ENCODE measurements around the gene PDCD1LG2. TPM values are rescaled to one million over a fixed set of nuclear protein-coding genes. Genes with fewer than 3 reads are reported as not detected.

PDCD1LG2 gene
- total RNA-seq, 1 experiment from 2014 or later = not detected

DNA sequence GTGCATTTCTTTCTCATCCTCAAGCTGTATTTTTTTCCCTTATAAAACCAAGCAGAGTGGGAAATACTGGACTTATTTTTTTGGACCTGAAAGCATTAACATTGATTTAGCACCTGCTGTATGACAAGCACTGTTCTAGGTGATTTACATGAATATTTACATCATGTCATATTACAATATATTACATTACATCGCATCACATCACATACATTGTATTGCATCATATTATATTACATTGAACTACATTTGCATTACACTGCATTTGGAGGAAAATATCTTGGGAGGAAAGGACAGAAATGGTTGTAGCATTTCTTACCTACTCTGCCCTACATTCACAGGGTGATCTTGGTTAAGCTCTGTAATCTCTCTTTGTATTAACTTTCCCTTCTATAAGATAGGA, 11.2 kb upstream of the PDCD1LG2 start:
- no peaks in the 10 kb centered on the region for H3K4me1 Mint-ChIP-seq (ENCODE audit: low read depth, unreplicated experiment)
- H3K27ac Mint-ChIP-seq (ENCODE audit: unreplicated experiment) = no peak overlapping the region
- no peak for DNase-seq
- TF ChIP-seq, protein P1, sequence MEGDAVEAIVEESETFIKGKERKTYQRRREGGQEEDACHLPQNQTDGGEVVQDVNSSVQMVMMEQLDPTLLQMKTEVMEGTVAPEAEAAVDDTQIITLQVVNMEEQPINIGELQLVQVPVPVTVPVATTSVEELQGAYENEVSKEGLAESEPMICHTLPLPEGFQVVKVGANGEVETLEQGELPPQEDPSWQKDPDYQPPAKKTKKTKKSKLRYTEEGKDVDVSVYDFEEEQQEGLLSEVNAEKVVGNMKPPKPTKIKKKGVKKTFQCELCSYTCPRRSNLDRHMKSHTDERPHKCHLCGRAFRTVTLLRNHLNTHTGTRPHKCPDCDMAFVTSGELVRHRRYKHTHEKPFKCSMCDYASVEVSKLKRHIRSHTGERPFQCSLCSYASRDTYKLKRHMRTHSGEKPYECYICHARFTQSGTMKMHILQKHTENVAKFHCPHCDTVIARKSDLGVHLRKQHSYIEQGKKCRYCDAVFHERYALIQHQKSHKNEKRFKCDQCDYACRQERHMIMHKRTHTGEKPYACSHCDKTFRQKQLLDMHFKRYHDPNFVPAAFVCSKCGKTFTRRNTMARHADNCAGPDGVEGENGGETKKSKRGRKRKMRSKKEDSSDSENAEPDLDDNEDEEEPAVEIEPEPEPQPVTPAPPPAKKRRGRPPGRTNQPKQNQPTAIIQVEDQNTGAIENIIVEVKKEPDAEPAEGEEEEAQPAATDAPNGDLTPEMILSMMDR (IDR thresholded peaks at IDR 0.05; ENCODE audit: unreplicated experiment) = no peak
- no peak overlapping the region for H3K4me3 Mint-ChIP-seq (ENCODE audit: low read depth, unreplicated experiment)
- no peaks in the 10 kb centered on the region for H3K36me3 Mint-ChIP-seq (ENCODE audit: insufficient read depth, unreplicated experiment)
- CTCF ChIA-PET = no interaction called here
- no TSS peak for BruUV-seq (replicated peaks)
- intact Hi-C loops (cut with micrococcal nuclease; ENCODE audit: unreplicated experiment) = no loop called here
- H3K27me3 Mint-ChIP-seq (ENCODE audit: unreplicated experiment) = no peaks in the 10 kb centered on the region
- H3K9me3 Mint-ChIP-seq (ENCODE audit: low read depth, unreplicated experiment) = peaks cover 4% of the 10 kb centered on the region

DNA sequence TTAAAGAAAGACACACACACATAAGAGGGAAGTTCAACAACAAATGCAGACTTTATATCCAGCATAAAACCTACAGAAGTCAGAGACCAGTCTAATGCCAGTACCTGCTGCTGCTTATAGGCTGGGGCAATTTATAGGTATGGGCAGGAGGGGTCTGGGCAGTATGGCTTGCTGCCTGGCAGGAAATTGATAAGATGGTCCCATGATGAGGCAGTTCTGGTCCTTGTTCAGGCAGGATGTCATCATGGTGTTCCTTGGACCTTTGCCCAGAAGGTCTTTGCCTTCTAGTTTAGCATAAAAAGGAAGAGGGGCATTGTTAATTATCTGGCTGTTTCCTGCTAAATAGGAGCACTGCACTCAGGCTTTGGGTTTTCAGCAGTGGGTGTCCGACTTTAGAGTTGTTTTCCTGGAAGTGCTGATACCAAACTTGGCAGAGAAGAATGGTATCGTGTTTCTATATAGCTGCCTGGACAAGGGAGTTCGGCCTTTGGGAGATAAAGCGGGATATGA, 10.4 kb upstream of the PDCD1LG2 start:
- H3K4me3 Mint-ChIP-seq (ENCODE audit: low read depth, unreplicated experiment) = no peak overlapping the region
- intact Hi-C loops (cut with micrococcal nuclease; ENCODE audit: unreplicated experiment) = no loop called here
- CTCF ChIA-PET = no interaction called here

DNA sequence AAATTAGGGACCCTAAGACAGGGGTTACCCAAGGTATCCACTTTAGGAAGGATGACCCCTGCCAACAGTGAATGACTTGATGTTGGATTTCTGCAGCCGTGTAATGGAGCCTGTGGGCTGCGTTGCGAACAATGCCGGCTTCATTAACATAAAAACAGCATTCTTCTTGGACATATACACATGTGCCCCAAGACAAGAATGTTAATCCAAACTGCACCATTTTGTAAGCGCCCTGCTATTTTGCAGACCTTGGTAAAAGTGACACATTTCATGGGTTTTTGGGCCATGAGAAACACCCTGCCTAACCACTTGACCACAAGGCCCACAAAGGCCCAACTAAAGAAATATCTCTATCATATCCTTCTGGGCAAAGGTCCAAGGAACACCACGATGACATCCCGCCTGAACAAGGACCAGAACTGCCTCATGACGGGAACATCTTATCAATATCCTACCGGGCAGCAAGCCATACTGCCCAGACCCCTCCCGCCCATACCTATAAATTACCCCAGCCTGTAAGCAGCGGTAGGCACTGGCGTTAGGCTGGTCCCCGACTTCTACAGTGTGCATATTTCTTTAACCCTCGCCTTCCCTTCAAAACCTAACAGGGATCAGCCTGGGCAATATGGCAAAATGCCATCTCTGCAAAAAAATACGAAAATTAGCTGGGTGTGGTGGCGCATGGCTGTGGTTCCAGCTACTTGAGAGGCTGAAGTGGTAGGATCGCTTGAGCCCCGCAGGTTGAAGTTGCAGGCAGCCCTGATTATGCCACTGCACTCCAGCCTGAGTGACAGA, 9.7 kb upstream of the PDCD1LG2 start:
- DNase-seq = no peak
- CTCF ChIA-PET = no interaction called here

More for the DNA sequence above, 10.4 kb upstream of the PDCD1LG2 start:
- H3K36me3 Mint-ChIP-seq (ENCODE audit: insufficient read depth, unreplicated experiment) = no peaks in the 10 kb centered on the region
- H3K4me1 Mint-ChIP-seq (ENCODE audit: low read depth, unreplicated experiment) = no peaks in the 10 kb centered on the region
- H3K27me3 Mint-ChIP-seq (ENCODE audit: unreplicated experiment) = no peaks in the 10 kb centered on the region
- DNase-seq = no peak
- TF ChIP-seq, protein P1 (IDR thresholded peaks at IDR 0.05; ENCODE audit: unreplicated experiment) = no peak
- no peak overlapping the region for H3K27ac Mint-ChIP-seq (ENCODE audit: unreplicated experiment)
- no TSS peak for BruUV-seq (replicated peaks)
- H3K9me3 Mint-ChIP-seq (ENCODE audit: low read depth, unreplicated experiment) = peaks cover 10% of the 10 kb centered on the region

DNA sequence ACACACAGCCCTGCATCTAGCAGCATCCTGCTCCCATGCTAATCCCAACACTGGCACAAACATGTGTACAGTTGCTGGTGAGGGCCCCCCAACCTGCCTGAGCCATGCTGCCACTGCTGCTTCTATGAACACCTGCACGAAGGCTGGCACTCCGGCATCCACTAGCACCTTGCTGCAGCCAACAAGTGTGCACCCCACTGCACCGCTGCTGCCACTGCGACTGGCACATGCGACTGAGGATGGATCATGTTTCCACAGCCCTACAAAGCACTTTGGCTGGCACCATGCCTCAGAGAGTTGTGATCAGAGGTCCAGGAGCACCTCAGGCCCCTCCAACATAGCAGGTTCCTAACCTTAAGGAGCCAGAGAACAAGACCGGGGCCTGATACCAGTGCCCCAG, 7.8 kb upstream of the PDCD1LG2 start:
- intact Hi-C loops (cut with micrococcal nuclease; ENCODE audit: unreplicated experiment) = no loop called here
- no peak overlapping the region for H3K27ac Mint-ChIP-seq (ENCODE audit: unreplicated experiment)
- CTCF ChIA-PET = no interaction called here
- DNase-seq = no peak
- TF ChIP-seq, protein P1 (IDR thresholded peaks at IDR 0.05; ENCODE audit: unreplicated experiment) = no peak
- no peaks in the 10 kb centered on the region for H3K4me1 Mint-ChIP-seq (ENCODE audit: low read depth, unreplicated experiment)
- no TSS peak for BruUV-seq (replicated peaks)
- H3K36me3 Mint-ChIP-seq (ENCODE audit: insufficient read depth, unreplicated experiment) = no peaks in the 10 kb centered on the region
- peaks cover 15% of the 10 kb centered on the region for H3K9me3 Mint-ChIP-seq (ENCODE audit: low read depth, unreplicated experiment)
- H3K27me3 Mint-ChIP-seq (ENCODE audit: unreplicated experiment) = no peaks in the 10 kb centered on the region
- H3K4me3 Mint-ChIP-seq (ENCODE audit: low read depth, unreplicated experiment) = no peak overlapping the region

More for the DNA sequence above, 9.7 kb upstream of the PDCD1LG2 start:
- no peaks in the 10 kb centered on the region for H3K27me3 Mint-ChIP-seq (ENCODE audit: unreplicated experiment)
- TF ChIP-seq, protein P1 (IDR thresholded peaks at IDR 0.05; ENCODE audit: unreplicated experiment) = no peak
- no peaks in the 10 kb centered on the region for H3K4me1 Mint-ChIP-seq (ENCODE audit: low read depth, unreplicated experiment)
- BruUV-seq (replicated peaks) = no TSS peak
- H3K36me3 Mint-ChIP-seq (ENCODE audit: insufficient read depth, unreplicated experiment) = no peaks in the 10 kb centered on the region
- peaks cover 11% of the 10 kb centered on the region for H3K9me3 Mint-ChIP-seq (ENCODE audit: low read depth, unreplicated experiment)
- no peak overlapping the region for H3K27ac Mint-ChIP-seq (ENCODE audit: unreplicated experiment)
- no peak overlapping the region for H3K4me3 Mint-ChIP-seq (ENCODE audit: low read depth, unreplicated experiment)
- intact Hi-C loops (cut with micrococcal nuclease; ENCODE audit: unreplicated experiment) = no loop called here
